ENCODE results near the gene TEX19.
"Not testable (repeated sequence)": the region's sequence is repeated elsewhere in the genome, so short reads cannot be mapped to it uniquely, and the experiment has no call there.

Gene TEX19

GRCh38 chr17:82338858-82339633 is 20.0 kb upstream of the TEX19 start:
- peak; percentile 77 for DNase-seq

GRCh38 chr17:82339634-82340580 is 19.1 kb upstream of the TEX19 start:
- no peak for DNase-seq

- no peak for DNase-seq
Measured at GRCh38 chr17:82342361-82343079, 16.5 kb upstream of the TEX19 start.

GRCh38 chr17:82343560-82343959 is 15.5 kb upstream of the TEX19 start:
- no peak for DNase-seq

GRCh38 chr17:82344175-82344907 is 14.7 kb upstream of the TEX19 start:
- no peak for DNase-seq

- no peak for DNase-seq
Measured at GRCh38 chr17:82345151-82345976, 13.7 kb upstream of the TEX19 start.

- no peak for DNase-seq
Measured at GRCh38 chr17:82346342-82347300, 12.4 kb upstream of the TEX19 start.

- DNase-seq: not testable (repeated sequence)
Measured at GRCh38 chr17:82347994-82348393, 11.1 kb upstream of the TEX19 start.

- no peak for DNase-seq
Measured at GRCh38 chr17:82348434-82348833, 10.6 kb upstream of the TEX19 start.

GRCh38 chr17:82348866-82349265 is 10.2 kb upstream of the TEX19 start:
- DNase-seq: no peak

GRCh38 chr17:82349287-82349701 is 9.8 kb upstream of the TEX19 start:
- DNase-seq: no peak

GRCh38 chr17:82350182-82351030 is 8.6 kb upstream of the TEX19 start:
- no peak for DNase-seq

GRCh38 chr17:82351254-82351712 is 7.8 kb upstream of the TEX19 start:
- DNase-seq: no peak

GRCh38 chr17:82351713-82352488 is 7.1 kb upstream of the TEX19 start:
- DNase-seq: peak; percentile 74

GRCh38 chr17:82353484-82353883 is 5.6 kb upstream of the TEX19 start:
- no peak for DNase-seq

- no peak for DNase-seq
Measured at GRCh38 chr17:82354804-82355308, 4.2 kb upstream of the TEX19 start.

- no peak for DNase-seq
Measured at GRCh38 chr17:82355770-82356427, 3.1 kb upstream of the TEX19 start.
